ENCODE results near the gene BICRAL. TPM values are rescaled to one million over a fixed set of nuclear protein-coding genes. Genes with fewer than 3 reads are reported as not detected.
"Not testable (repeated sequence)": the region's sequence is repeated elsewhere in the genome, so short reads cannot be mapped to it uniquely, and the experiment has no call there.

BICRAL gene
- total and polyA plus RNA-seq, 8 donors = 2.8 to 23.2 (median 7.0) TPM

- intact Hi-C loops (cut with DNase I; ENCODE audit: low total_unique reads) = no loop called here
- 95 to 100% (median 97%) methylated on average over 4 of the region's 4 CpGs for WGBS, 5 donors
- H3K36me3 ChIP-seq = peaks cover 0 to 12% (median 0%) of the 10 kb centered on the region in 4 donors
Observed at GRCh38 chr6:42769051-42769450, 12.8 kb upstream of the BICRAL start.

GRCh38 chr6:42769836-42770235 is 12.0 kb upstream of the BICRAL start:
- Histone ChIP-seq H3K9me3 (no peaks in the 10 kb centered on the region), H3K4me1 (peaks cover 0 to 30% (median 14%) of the 10 kb centered on the region in 4 donors), H3K27ac (no peak overlapping the region), H3K36me3 (peaks cover 0 to 12% (median 0%) of the 10 kb centered on the region in 4 donors), H3K4me3 (no peak overlapping the region), H3K27me3 (no peaks in the 10 kb centered on the region)
- DNase-seq = no peak
- TF ChIP-seq CTCF (IDR thresholded peaks at IDR 0.05) = no peak
- TF ChIP-seq POLR2A (IDR thresholded peaks at IDR 0.05) = no peak
- TF ChIP-seq POLR2AphosphoS5 (IDR thresholded peaks at IDR 0.05) = no peak
- no peak for TF ChIP-seq EP300 (IDR thresholded peaks at IDR 0.05)
- intact Hi-C loops (cut with DNase I; ENCODE audit: low total_unique reads) = no loop called here
- 85 to 96% (median 87%) methylated on average over 2 of the region's 2 CpGs for WGBS, 5 donors

More at GRCh38 chr6:42769051-42769450, 12.8 kb upstream of the BICRAL start:
- Histone ChIP-seq H3K4me1 (peaks cover 0 to 23% (median 12%) of the 10 kb centered on the region in 4 donors), H3K27ac (no peak overlapping the region), H3K9me3 (no peaks in the 10 kb centered on the region), H3K27me3 (no peaks in the 10 kb centered on the region), H3K4me3 (no peak overlapping the region)
- TF ChIP-seq EP300 (IDR thresholded peaks at IDR 0.05) (no peak), POLR2AphosphoS5 (IDR thresholded peaks at IDR 0.05) (no peak), CTCF (IDR thresholded peaks at IDR 0.05) (no peak), POLR2A (IDR thresholded peaks at IDR 0.05) (no peak)
- no peak for DNase-seq

- intact Hi-C loops (cut with DNase I; ENCODE audit: low total_unique reads) = no loop called here
- WGBS, 5 donors = 34 to 54% (median 40%) methylated on average over 3 of the region's 3 CpGs
- TF ChIP-seq EP300 (IDR thresholded peaks at IDR 0.05) = no peak
- TF ChIP-seq CTCF (IDR thresholded peaks at IDR 0.05) = no peak
- TF ChIP-seq POLR2AphosphoS5 (IDR thresholded peaks at IDR 0.05) = no peak
- Histone ChIP-seq H3K27me3 (no peaks in the 10 kb centered on the region), H3K4me1 (peaks cover 0 to 38% (median 17%) of the 10 kb centered on the region in 4 donors), H3K27ac (peak overlapping the region in 4 of 5 donors; percentile 26 to 75 (median 70)), H3K9me3 (no peaks in the 10 kb centered on the region), H3K4me3 (no peak overlapping the region), H3K36me3 (no peaks in the 10 kb centered on the region)
- DNase-seq = no peak
Observed at GRCh38 chr6:42771741-42772100, 10.1 kb upstream of the BICRAL start.

- intact Hi-C loops (cut with DNase I; ENCODE audit: low total_unique reads) = no loop called here
- 87 to 100% (median 94%) methylated on average over 4 of the region's 4 CpGs for WGBS, 5 donors
- Histone ChIP-seq H3K27ac (peak overlapping the region in 4 of 5 donors; percentile 36 to 81 (median 59)), H3K4me1 (peaks cover 0 to 46% (median 17%) of the 10 kb centered on the region in 4 donors), H3K36me3 (no peaks in the 10 kb centered on the region), H3K4me3 (no peak overlapping the region), H3K9me3 (no peaks in the 10 kb centered on the region), H3K27me3 (no peaks in the 10 kb centered on the region)
- TF ChIP-seq POLR2A (IDR thresholded peaks at IDR 0.05) = no peak
- no peak for TF ChIP-seq POLR2AphosphoS5 (IDR thresholded peaks at IDR 0.05)
- no peak for TF ChIP-seq EP300 (IDR thresholded peaks at IDR 0.05)
- no peak for TF ChIP-seq CTCF (IDR thresholded peaks at IDR 0.05)
- no peak for DNase-seq
Observed at GRCh38 chr6:42774201-42774600, 7.7 kb upstream of the BICRAL start.

- H3K4me3 ChIP-seq; H3K27me3 ChIP-seq; H3K36me3 ChIP-seq; H3K9me3 ChIP-seq; intact Hi-C loops (cut with DNase I; ENCODE audit: low total_unique reads): not testable (repeated sequence)
- DNase-seq = peak; percentile 35 to 47
- H3K4me1 ChIP-seq = peaks cover 0 to 47% (median 17%) of the 10 kb centered on the region in 4 donors
- H3K27ac ChIP-seq = peak overlapping the region; percentile 36 to 81 (median 63)
- 69 to 81% (median 80%) methylated on average over 10 of the region's 10 CpGs for WGBS, 5 donors
Observed at GRCh38 chr6:42774821-42775487, 6.9 kb upstream of the BICRAL start.

All from stomach (tissue), 9 donors.